Neuronal stem cell (in vitro differentiated cells): Measurements from ENCODE around the gene OS9.
A peak's percentile ranks its signal among the peaks of the same experiment; 100 is the strongest.

ENCODE experiments used
- DNase-seq: peaks from one replicate; pipeline ENCODE4 v3.0.0-alpha.2; 2013; ENCODE audit warnings: low spot score
- H2AFZ ChIP-seq: one replicate; pipeline ENCODE4 v1.6.1; 2013; ENCODE audit warnings: mild to moderate bottlenecking, low read length, inconsistent platforms
- H2AK5ac ChIP-seq: 2 replicates; pipeline ENCODE4 v1.6.1; 2013; ENCODE audit warnings: low read depth, mild to moderate bottlenecking, inconsistent platforms, low read length, moderate library complexity, mixed read lengths
- H2BK120ac ChIP-seq: 2 replicates; pipeline ENCODE4 v1.6.1; 2013; ENCODE audit warnings: low read depth, mild to moderate bottlenecking, inconsistent platforms, low read length, moderate library complexity, mixed read lengths
- H2BK12ac ChIP-seq: one replicate; pipeline ENCODE4 v1.6.1; 2013; ENCODE audit warnings: low read length, inconsistent platforms
- H2BK15ac ChIP-seq: 2 replicates; pipeline ENCODE4 v1.6.1; 2013; ENCODE audit warnings: mild to moderate bottlenecking, low read length, inconsistent platforms, mixed read lengths
- H2BK5ac ChIP-seq: one replicate; pipeline ENCODE4 v1.6.1; 2013; ENCODE audit warnings: inconsistent platforms, mild to moderate bottlenecking, low read length, moderate library complexity
- H3K14ac ChIP-seq: one replicate; pipeline ENCODE4 v1.6.1; 2013; ENCODE audit warnings: low read length, inconsistent platforms
- H3K18ac ChIP-seq: 2 replicates; pipeline ENCODE4 v1.6.1; 2013; ENCODE audit warnings: low read length, inconsistent platforms
- H3K23ac ChIP-seq: 2 replicates; pipeline ENCODE4 v1.6.1; 2013; ENCODE audit warnings: low read depth, mild to moderate bottlenecking, mixed read lengths, low read length, inconsistent platforms; ENCODE audit not compliant: poor library complexity
- H3K27ac ChIP-seq: replicated peaks from 3 replicates; pipeline ENCODE4 v1.5.1; 2013; ENCODE audit warnings: low read length, inconsistent platforms
- H3K27me3 ChIP-seq, 3 experiments: 2 replicates each; pipeline ENCODE4 v1.6.1; 2013; ENCODE audit warnings: low read length in 3 of 3, mild to moderate bottlenecking in 2 of 3, inconsistent platforms in 1 of 3, low read depth in 1 of 3, mixed read lengths in 1 of 3, moderate library complexity in 1 of 3; ENCODE audit not compliant: control insufficient read depth in 3 of 3, insufficient read depth in 3 of 3
- H3K36me3 ChIP-seq, 2 donors: replicated peaks in 1 of 2; 2 replicates each; pipeline ENCODE4 v1.6.1; 2013; ENCODE audit warnings: low read length in 2 of 2; ENCODE audit not compliant: control insufficient read depth in 2 of 2, insufficient read depth in 2 of 2
- H3K4ac ChIP-seq: 2 replicates; pipeline ENCODE4 v1.6.1; 2013; ENCODE audit warnings: inconsistent platforms, mild to moderate bottlenecking, low read length, moderate library complexity
- H3K4me1 ChIP-seq, 2 donors: 1 replicate in 1 of 2; 2 replicates in 1 of 2; pipeline ENCODE4 v1.6.1; 2013; ENCODE audit warnings: low read length in 2 of 2, low read depth in 1 of 2; ENCODE audit not compliant: control insufficient read depth in 2 of 2, insufficient read depth in 1 of 2
- H3K4me2 ChIP-seq: one replicate; pipeline ENCODE4 v1.6.1; 2013; ENCODE audit warnings: mild to moderate bottlenecking, low read length, inconsistent platforms; ENCODE audit not compliant: insufficient read depth, poor library complexity, severe bottlenecking
- H3K4me3 ChIP-seq, 2 donors: 2 replicates each; pipeline ENCODE4 v1.5.1; 2013; ENCODE audit warnings: low read length in 2 of 2, mild to moderate bottlenecking in 2 of 2, inconsistent platforms in 1 of 2, moderate library complexity in 1 of 2
- H3K79me1 ChIP-seq: one replicate; pipeline ENCODE4 v1.6.1; 2013; ENCODE audit warnings: low read depth, mild to moderate bottlenecking, inconsistent platforms, low read length, moderate library complexity
- H3K9ac ChIP-seq: one replicate; pipeline ENCODE4 v1.6.1; 2013; ENCODE audit warnings: mild to moderate bottlenecking, low read depth, low read length, inconsistent platforms; ENCODE audit not compliant: poor library complexity
- H3K9me3 ChIP-seq, 2 donors: replicated peaks in 1 of 2; 2 replicates each; pipeline versions ENCODE3 to v1.6.1; 2013; ENCODE audit warnings: low read length in 2 of 2, mild to moderate bottlenecking in 2 of 2, inconsistent platforms in 1 of 2, low read depth in 1 of 2, mixed read lengths in 1 of 2, moderate library complexity in 1 of 2; ENCODE audit not compliant: control insufficient read depth in 2 of 2, insufficient read depth in 1 of 2
- H4K8ac ChIP-seq: one replicate; pipeline ENCODE4 v1.6.1; 2013; ENCODE audit warnings: low read depth, mild to moderate bottlenecking, inconsistent platforms, low read length, moderate library complexity
- H4K91ac ChIP-seq: one replicate; pipeline ENCODE4 v1.6.1; 2013; ENCODE audit warnings: low read length, low read depth, mild to moderate bottlenecking, inconsistent platforms; ENCODE audit not compliant: poor library complexity
- WGBS, 2 donors: extraction: QIAGEN DNeasy Blood & Tissue Kit; methylation state at CpG; one replicate each; pipeline ENCODE4 v1.1.7; 2013; ENCODE audit warnings: missing lambda C conversion rate in 2 of 2, mixed read lengths in 1 of 2; ENCODE audit not compliant: insufficient read length in 2 of 2, insufficient replicate concordance in 1 of 2; ENCODE audit errors: extremely low coverage in 2 of 2; 5-methylcytosine and 5-hydroxymethylcytosine counted together

Gene OS9

GRCh38 chr12:57749061-57749460 is 55.1 kb downstream of the OS9 start:
- Histone ChIP-seq H3K18ac (no peak overlapping the region), H3K4ac (no peak overlapping the region), H2BK120ac (no peak overlapping the region), H3K9me3 (no peaks in the 10 kb centered on the region), H2BK15ac (no peak overlapping the region), H3K27me3 (no peaks in the 10 kb centered on the region), H3K14ac (no peak overlapping the region), H4K8ac (no peak overlapping the region), H3K79me1 (peaks cover 10% of the 10 kb centered on the region), H3K27ac (no peak overlapping the region), H3K4me3 (no peak overlapping the region), H3K4me2 (no peak overlapping the region), H3K4me1 (peaks cover 21 to 37% of the 10 kb centered on the region in 2 donors), H2AFZ (no peak overlapping the region), H4K91ac (no peak overlapping the region), H2BK12ac (no peak overlapping the region), H2AK5ac (no peak overlapping the region), H3K36me3 (peaks cover 26 to 59% of the 10 kb centered on the region in 2 donors), H2BK5ac (no peak overlapping the region), H3K23ac (no peak overlapping the region), H3K9ac (no peak overlapping the region)
- DNase-seq = no peak
- no CpG with 5 or more reads among the region's 5 CpGs for WGBS, 2 donors

GRCh38 chr12:57750561-57751431 is 56.9 kb downstream of the OS9 start:
- Histone ChIP-seq H2BK12ac (no peak overlapping the region), H3K4me2 (peak overlapping the region; percentile 96), H3K14ac (no peak overlapping the region), H2BK120ac (no peak overlapping the region), H3K9me3 (no peaks in the 10 kb centered on the region), H3K4ac (no peak overlapping the region), H4K91ac (no peak overlapping the region), H3K4me3 (peak overlapping the region; percentile 90 to 93), H3K79me1 (peaks cover 12% of the 10 kb centered on the region), H3K27me3 (peaks cover 0 to 2% (median 0%) of the 10 kb centered on the region in 3 experiments), H2AK5ac (peak overlapping the region; percentile 91), H4K8ac (no peak overlapping the region), H3K23ac (no peak overlapping the region), H2BK5ac (no peak overlapping the region), H2AFZ (no peak overlapping the region), H3K36me3 (peaks cover 26 to 56% of the 10 kb centered on the region in 2 donors), H3K18ac (no peak overlapping the region), H3K27ac (no peak overlapping the region), H2BK15ac (no peak overlapping the region), H3K4me1 (peaks cover 23 to 39% of the 10 kb centered on the region in 2 donors), H3K9ac (peak overlapping the region; percentile 87)
- WGBS, 2 donors = no CpG with 5 or more reads among the region's 15 CpGs
- no peak for DNase-seq

DNA sequence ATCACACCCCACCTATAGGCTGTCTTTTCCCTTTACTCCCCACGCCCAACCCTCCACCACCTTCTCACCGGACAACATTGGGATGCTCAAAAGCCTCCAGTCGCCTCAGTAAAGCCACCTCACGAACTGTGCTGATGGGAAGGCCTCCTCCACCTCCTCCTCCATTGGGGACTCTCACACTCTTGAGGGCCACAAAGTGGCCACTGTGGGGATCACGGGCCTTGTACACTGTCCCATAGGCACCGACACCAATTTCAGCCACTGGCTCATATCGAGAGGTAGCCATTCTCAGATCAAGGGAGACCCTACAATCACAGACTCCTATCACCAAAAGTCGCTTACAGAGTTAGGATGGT is 57.5 kb downstream of the OS9 start:
- Histone ChIP-seq H2BK5ac (peak overlapping the region; percentile 40), H3K18ac (peak overlapping the region; percentile 62), H3K36me3 (peaks cover 25 to 50% of the 10 kb centered on the region in 2 donors), H3K27ac (no peak overlapping the region), H3K23ac (no peak overlapping the region), H3K4me2 (peak overlapping the region; percentile 96), H2AK5ac (peak overlapping the region; percentile 91), H2BK12ac (peak overlapping the region; percentile 28), H3K4me3 (peak overlapping the region; percentile 90 to 93), H3K9ac (peak overlapping the region; percentile 87), H3K9me3 (no peaks in the 10 kb centered on the region), H3K14ac (no peak overlapping the region), H3K27me3 (peaks cover 0 to 8% (median 2%) of the 10 kb centered on the region in 3 experiments), H3K4me1 (peaks cover 26 to 38% of the 10 kb centered on the region in 2 donors), H4K8ac (no peak overlapping the region), H2AFZ (peak overlapping the region; percentile 84), H3K79me1 (peaks cover 13% of the 10 kb centered on the region), H4K91ac (no peak overlapping the region), H2BK120ac (no peak overlapping the region), H2BK15ac (no peak overlapping the region), H3K4ac (peak overlapping the region; percentile 53)
- no peak for DNase-seq
- 100% methylated on average over 1 of the region's 8 CpGs; no CpG with 5 or more reads in 1 of the 2 donors for WGBS, 2 donors
